ENCODE data around the gene CHST11.

CHST11 gene

DNA sequence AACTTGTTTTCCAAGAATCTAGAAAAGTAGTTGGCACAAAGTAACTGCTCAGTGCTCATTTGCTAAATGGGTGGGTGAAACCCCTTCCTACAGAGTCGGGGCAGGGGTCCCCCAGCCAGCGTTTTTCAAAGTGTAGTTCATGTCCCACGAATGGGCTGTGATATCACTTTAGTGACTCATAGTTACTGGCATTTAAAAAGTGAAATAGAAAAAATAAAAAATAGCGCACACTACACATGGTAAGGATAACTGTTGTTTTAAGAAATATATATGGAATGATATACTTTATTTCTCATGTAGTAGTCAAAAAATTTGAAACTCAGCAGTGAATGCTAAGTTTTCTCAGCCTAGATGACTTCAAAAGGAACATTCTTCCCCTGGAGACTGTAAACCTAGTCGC is 250.4 kb downstream of the CHST11 start:
- TF ChIP-seq, protein P1, sequence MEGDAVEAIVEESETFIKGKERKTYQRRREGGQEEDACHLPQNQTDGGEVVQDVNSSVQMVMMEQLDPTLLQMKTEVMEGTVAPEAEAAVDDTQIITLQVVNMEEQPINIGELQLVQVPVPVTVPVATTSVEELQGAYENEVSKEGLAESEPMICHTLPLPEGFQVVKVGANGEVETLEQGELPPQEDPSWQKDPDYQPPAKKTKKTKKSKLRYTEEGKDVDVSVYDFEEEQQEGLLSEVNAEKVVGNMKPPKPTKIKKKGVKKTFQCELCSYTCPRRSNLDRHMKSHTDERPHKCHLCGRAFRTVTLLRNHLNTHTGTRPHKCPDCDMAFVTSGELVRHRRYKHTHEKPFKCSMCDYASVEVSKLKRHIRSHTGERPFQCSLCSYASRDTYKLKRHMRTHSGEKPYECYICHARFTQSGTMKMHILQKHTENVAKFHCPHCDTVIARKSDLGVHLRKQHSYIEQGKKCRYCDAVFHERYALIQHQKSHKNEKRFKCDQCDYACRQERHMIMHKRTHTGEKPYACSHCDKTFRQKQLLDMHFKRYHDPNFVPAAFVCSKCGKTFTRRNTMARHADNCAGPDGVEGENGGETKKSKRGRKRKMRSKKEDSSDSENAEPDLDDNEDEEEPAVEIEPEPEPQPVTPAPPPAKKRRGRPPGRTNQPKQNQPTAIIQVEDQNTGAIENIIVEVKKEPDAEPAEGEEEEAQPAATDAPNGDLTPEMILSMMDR (IDR thresholded peaks at IDR 0.05; ENCODE audit: low read depth, low read length), result no peak
- H3K4me3 ChIP-seq (ENCODE audit: low read depth, low read length), result no peak overlapping the region

DNA sequence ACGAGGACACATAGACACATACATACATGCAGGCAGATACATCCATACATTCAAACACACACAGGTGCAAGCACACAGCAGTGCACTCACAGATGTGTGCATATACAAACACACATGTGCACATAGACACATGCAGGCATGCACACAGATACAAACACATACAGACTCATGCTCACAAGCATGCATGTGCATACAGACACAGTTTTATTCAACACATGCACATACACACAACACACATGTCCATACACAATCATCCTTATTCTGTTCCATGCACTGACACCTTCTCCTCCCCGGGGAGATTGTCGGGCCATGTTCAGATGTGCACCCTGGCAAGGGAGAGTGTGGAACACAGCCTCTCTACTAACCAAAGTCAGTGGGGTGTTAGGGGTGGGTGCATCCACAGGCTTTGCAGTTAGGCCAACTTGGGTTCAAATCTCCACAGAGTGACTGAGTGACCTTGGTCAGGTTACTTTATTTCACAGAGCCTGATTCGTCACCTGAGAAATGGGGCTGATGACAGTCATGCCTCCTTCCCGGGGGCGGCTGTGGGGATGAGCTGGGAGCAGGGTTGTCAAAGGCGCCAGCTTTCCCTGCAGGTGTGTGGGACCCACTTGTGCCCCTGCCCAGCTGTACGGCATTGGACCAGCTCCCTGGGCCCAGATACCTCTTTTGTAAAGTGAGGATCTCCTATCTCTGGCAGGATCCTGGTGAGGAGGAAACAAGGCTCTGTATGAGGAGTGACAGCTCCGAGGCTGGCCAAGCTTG is 251.2 kb downstream of the CHST11 start:
- TF ChIP-seq, protein P1 (IDR thresholded peaks at IDR 0.05; ENCODE audit: low read depth, low read length), result no peak
- no peak overlapping the region for H3K4me3 ChIP-seq (ENCODE audit: low read depth, low read length)

DNA sequence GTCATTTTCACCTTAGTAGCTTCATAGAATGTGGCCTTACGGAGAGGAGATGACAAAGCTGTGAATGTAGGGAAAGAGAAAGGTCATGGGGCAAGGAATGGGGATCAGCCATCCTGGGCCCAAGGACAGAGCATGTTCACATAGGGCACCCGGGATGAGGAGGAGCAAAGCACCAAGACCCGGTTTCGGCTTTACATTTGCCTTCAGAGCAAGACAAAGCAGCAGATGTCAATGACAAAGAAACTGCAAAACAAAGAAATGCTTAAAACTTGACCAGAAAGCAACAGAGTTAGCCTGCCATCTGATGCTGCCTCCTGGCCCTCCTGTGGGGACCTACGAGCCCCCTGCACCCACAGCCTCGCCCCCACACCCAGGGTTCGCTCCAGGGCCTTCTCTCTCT is 252.1 kb downstream of the CHST11 start:
- TF ChIP-seq, protein P1 (IDR thresholded peaks at IDR 0.05; ENCODE audit: low read depth, low read length), result no peak
- no peak overlapping the region for H3K4me3 ChIP-seq (ENCODE audit: low read depth, low read length)

DNA sequence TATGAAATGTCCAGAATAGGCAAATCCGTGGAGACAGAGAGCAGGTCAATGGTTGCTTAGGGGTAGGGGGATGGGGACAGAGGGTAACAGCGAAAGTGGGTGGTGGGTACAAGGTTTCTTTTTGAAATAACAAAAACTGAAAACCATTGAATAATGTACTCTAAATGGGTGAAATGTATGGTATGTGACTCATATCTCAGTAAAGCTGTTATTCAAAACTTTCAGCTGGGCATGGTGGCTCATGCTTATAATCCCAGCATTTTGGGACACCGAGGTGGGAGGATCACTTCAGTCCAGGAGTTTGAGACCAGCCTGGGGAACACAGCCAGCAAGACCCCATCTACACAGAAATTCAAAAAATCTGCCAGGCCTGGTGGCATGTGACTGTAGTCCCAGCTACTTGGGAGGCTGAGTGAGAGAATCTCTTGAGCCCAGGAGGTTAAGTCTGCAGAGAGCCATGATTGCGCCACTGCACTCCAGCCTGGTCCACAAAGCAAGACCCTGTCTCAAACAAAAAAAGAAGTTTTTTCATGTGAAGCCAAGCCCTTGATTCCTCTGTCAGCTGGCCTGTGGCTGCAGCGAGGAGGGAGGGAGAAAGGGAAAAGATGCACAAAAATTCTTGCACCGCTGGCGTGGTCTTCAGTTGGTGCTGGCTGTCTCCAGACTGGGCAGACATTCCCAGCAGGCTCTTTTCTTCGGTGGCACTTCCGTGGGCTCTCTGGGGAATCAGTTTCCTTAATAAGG is 253.1 kb downstream of the CHST11 start:
- TF ChIP-seq, protein P1 (IDR thresholded peaks at IDR 0.05; ENCODE audit: low read depth, low read length), result no peak
- no peak overlapping the region for H3K4me3 ChIP-seq (ENCODE audit: low read depth, low read length)

DNA sequence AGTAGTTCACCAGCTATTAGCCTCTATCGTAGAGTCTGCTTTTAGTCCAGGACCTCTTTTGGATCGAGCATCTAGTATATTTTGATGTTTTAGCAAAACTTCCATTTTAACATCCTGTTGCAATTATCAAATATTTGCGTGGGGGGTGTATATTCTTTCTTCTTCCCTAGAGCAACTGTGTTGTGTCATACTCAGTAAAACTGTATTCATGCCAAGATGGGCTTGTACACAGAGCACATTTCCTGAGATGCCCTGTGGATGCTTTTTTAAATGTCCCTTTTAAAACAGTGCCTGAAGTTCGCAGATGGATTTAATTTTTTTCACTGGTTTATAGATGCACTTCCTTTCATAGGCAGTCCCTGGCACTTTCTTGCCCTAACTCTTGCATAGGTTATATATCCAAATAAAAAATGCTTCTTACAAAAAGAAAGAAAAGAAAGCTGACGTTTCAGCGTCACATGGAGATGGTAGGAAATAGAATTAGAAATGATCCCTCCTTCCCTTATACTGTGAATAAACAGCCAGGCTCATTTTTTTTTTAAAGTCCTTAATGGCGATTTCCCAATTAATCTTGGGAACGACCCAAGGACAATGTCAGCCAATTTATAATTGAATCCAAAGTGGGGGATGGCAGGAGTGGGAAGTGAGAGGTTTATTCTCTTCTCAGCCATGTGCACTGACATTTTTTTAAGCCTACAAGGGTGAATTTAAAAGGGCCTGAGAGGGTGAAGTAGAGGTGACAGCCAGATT is 254.4 kb downstream of the CHST11 start:
- no peak overlapping the region for H3K4me3 ChIP-seq (ENCODE audit: low read depth, low read length)
- TF ChIP-seq, protein P1 (IDR thresholded peaks at IDR 0.05; ENCODE audit: low read depth, low read length), result no peak

DNA sequence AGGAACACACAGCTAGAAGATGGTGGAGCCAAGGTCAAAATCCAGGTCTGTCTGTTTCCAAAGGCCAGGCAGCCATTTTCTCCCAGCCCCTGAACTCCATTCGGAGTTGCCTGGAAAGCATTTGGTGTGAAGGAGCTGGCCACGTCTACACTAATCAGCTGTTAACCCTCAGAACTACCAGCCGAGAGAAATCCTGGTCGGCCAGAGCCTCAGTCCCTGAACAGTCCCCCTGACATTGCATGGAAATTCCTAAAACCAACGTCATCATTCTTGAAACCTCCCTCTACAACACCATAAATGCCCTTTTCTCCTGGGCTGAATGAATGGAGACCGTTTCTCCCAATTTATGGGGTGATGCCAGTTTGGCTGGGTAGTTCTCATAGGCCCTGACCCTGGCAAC is 255.7 kb downstream of the CHST11 start:
- TF ChIP-seq, protein P1 (IDR thresholded peaks at IDR 0.05; ENCODE audit: low read depth, low read length), result no peak

More for the DNA sequence above, 255.7 kb downstream of the CHST11 start:
- H3K4me3 ChIP-seq (ENCODE audit: low read depth, low read length), result no peak overlapping the region
